Measurements from ENCODE around the gene TAS2R14.

DNA sequence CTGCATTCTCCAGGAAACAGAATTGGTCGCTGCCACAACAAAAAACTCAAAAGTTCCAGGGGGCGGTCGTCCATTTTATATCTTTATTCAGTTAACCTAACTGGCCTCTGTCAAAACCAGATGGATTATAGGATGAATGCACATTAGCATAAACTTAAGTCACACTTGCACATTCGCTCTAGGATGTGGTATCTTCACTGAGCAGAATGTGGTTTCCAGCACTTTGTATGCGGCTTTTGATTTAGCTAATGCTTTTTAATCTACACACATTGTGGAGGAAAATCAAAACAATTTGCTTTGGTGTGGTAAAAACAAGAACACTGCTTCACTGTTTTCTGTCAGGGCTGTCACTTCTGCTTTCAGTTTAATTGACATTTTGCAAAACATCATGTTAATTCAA is 43.2 kb upstream of the TAS2R14 start:
- no peak for TF ChIP-seq EP300 (IDR thresholded peaks at IDR 0.05)
- TF ChIP-seq, protein P1, sequence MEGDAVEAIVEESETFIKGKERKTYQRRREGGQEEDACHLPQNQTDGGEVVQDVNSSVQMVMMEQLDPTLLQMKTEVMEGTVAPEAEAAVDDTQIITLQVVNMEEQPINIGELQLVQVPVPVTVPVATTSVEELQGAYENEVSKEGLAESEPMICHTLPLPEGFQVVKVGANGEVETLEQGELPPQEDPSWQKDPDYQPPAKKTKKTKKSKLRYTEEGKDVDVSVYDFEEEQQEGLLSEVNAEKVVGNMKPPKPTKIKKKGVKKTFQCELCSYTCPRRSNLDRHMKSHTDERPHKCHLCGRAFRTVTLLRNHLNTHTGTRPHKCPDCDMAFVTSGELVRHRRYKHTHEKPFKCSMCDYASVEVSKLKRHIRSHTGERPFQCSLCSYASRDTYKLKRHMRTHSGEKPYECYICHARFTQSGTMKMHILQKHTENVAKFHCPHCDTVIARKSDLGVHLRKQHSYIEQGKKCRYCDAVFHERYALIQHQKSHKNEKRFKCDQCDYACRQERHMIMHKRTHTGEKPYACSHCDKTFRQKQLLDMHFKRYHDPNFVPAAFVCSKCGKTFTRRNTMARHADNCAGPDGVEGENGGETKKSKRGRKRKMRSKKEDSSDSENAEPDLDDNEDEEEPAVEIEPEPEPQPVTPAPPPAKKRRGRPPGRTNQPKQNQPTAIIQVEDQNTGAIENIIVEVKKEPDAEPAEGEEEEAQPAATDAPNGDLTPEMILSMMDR (IDR thresholded peaks at IDR 0.05), result no peak
- TF ChIP-seq POLR2A (IDR thresholded peaks at IDR 0.05; ENCODE audit: low read depth), result no peak
